Measurements from ENCODE around the gene ANO4. TPM values are rescaled to one million over a fixed set of nuclear protein-coding genes. Genes with fewer than 3 reads are reported as not detected.

ANO4 gene
- polyA plus RNA-seq, 4 donors, result 1.1 to 2.2 (median 1.6) TPM

GRCh38 chr12:100936661-100937060 is 142.1 kb downstream of the ANO4 start:
- no peak for DNase-seq (ENCODE audit: low read depth in 4 of 4, low spot score in 2 of 4)

GRCh38 chr12:100940503-100940902 is 145.9 kb downstream of the ANO4 start:
- no peak for DNase-seq (ENCODE audit: low read depth in 4 of 4, low spot score in 2 of 4)

GRCh38 chr12:100942984-100943749 is 148.6 kb downstream of the ANO4 start:
- no peak for DNase-seq (ENCODE audit: low read depth in 4 of 4, low spot score in 2 of 4)

GRCh38 chr12:100951756-100952155 is 157.2 kb downstream of the ANO4 start:
- DNase-seq (ENCODE audit: low read depth in 4 of 4, low spot score in 2 of 4), result no peak

- DNase-seq (ENCODE audit: low read depth in 4 of 4, low spot score in 2 of 4), result no peak
These were observed 158.6 kb downstream of the ANO4 start for GRCh38 chr12:100953217-100953616.

GRCh38 chr12:100953677-100954076 is 159.1 kb downstream of the ANO4 start:
- no peak for DNase-seq (ENCODE audit: low read depth in 4 of 4, low spot score in 2 of 4)

GRCh38 chr12:100954118-100954517 is 159.5 kb downstream of the ANO4 start:
- no peak for DNase-seq (ENCODE audit: low read depth in 4 of 4, low spot score in 2 of 4)

GRCh38 chr12:100955139-100955538 is 160.6 kb downstream of the ANO4 start:
- DNase-seq (ENCODE audit: low read depth in 4 of 4, low spot score in 2 of 4), result no peak

GRCh38 chr12:100956311-100956852 is 161.8 kb downstream of the ANO4 start:
- DNase-seq (ENCODE audit: low read depth in 4 of 4, low spot score in 2 of 4), result no peak

GRCh38 chr12:100959481-100959880 is 164.9 kb downstream of the ANO4 start:
- no peak for DNase-seq (ENCODE audit: low read depth in 4 of 4, low spot score in 2 of 4)

- no peak for DNase-seq (ENCODE audit: low read depth in 4 of 4, low spot score in 2 of 4)
These were observed 167.6 kb downstream of the ANO4 start for GRCh38 chr12:100962086-100962712.

- DNase-seq (ENCODE audit: low read depth in 4 of 4, low spot score in 2 of 4), result no peak
These were observed 168.8 kb downstream of the ANO4 start for GRCh38 chr12:100963381-100963780.

GRCh38 chr12:100964028-100964427 is 169.5 kb downstream of the ANO4 start:
- DNase-seq (ENCODE audit: low read depth in 4 of 4, low spot score in 2 of 4), result no peak

- DNase-seq (ENCODE audit: low read depth in 4 of 4, low spot score in 2 of 4), result no peak
These were observed 172.6 kb downstream of the ANO4 start for GRCh38 chr12:100967189-100967588.

GRCh38 chr12:100970894-100971293 is 176.3 kb downstream of the ANO4 start:
- no peak for DNase-seq (ENCODE audit: low read depth in 4 of 4, low spot score in 2 of 4)

- DNase-seq (ENCODE audit: low read depth in 4 of 4, low spot score in 2 of 4), result no peak
These were observed 177.5 kb downstream of the ANO4 start for GRCh38 chr12:100972121-100972520.

- no peak for DNase-seq (ENCODE audit: low read depth in 4 of 4, low spot score in 2 of 4)
These were observed 179.8 kb downstream of the ANO4 start for GRCh38 chr12:100974341-100974740.

GRCh38 chr12:100974747-100975146 is 180.2 kb downstream of the ANO4 start:
- no peak for DNase-seq (ENCODE audit: low read depth in 4 of 4, low spot score in 2 of 4)

GRCh38 chr12:100976735-100977134 is 182.2 kb downstream of the ANO4 start:
- DNase-seq (ENCODE audit: low read depth in 4 of 4, low spot score in 2 of 4), result no peak

GRCh38 chr12:100980856-100981255 is 186.3 kb downstream of the ANO4 start:
- DNase-seq (ENCODE audit: low read depth in 4 of 4, low spot score in 2 of 4), result no peak

GRCh38 chr12:100982511-100983183 is 188.1 kb downstream of the ANO4 start:
- DNase-seq (ENCODE audit: low read depth in 4 of 4, low spot score in 2 of 4), result no peak
